Activated CD8-positive, alpha-beta T cell treated with anti-CD3 and anti-CD28 coated beads for 36 hours (primary cell): ENCODE data around the gene COL6A5. TPM values are rescaled to one million over a fixed set of nuclear protein-coding genes. Genes with fewer than 3 reads are reported as not detected.

Source experiments
- ATAC-seq: fragments of 200-7000 bp; cut with Tn5 transposase; one replicate; pipeline ENCODE4 v1.10.0; 2021; ENCODE audit warnings: mild to moderate bottlenecking, moderate library complexity
- CTCF ChIA-PET: fragments of 350-600 bp; sonication (Branson Sonifier 250); formaldehyde crosslinking; loops from one replicate; lab custom pipeline; 2021; ENCODE audit warnings: antibody characterized with exemption; lab: Charles Lee
- POLR2A ChIA-PET: fragments of 350-600 bp; sonication (Branson Sonifier 250); formaldehyde crosslinking; loops from one replicate; lab custom pipeline; 2021; ENCODE audit warnings: antibody characterized with exemption; lab: Charles Lee
- DNase-seq: peaks from one replicate; pipeline ENCODE4 v3.0.0-alpha.2; 2020
- H3K27ac Mint-ChIP-seq: one replicate; pipeline ENCODE4 v1.8.0; 2021; ENCODE audit warnings: mild to moderate bottlenecking, mixed read lengths
- H3K27me3 Mint-ChIP-seq: one replicate; pipeline ENCODE4 v1.8.0; 2021; ENCODE audit warnings: mixed read lengths
- H3K36me3 Mint-ChIP-seq: one replicate; pipeline ENCODE4 v1.8.0; 2021; ENCODE audit warnings: low read depth, mixed read lengths
- H3K4me1 Mint-ChIP-seq: one replicate; pipeline ENCODE4 v1.8.0; 2021; ENCODE audit warnings: low read depth, mixed read lengths
- H3K4me3 Mint-ChIP-seq: one replicate; pipeline ENCODE4 v1.8.0; 2021; ENCODE audit warnings: mild to moderate bottlenecking, moderate library complexity, mixed read lengths
- H3K9me3 Mint-ChIP-seq: one replicate; pipeline ENCODE4 v1.8.0; 2021; ENCODE audit warnings: mixed read lengths
- intact Hi-C: fragments of 100-400 bp; cut with micrococcal nuclease; formaldehyde crosslinking; loops from one replicate; pipeline ENCODE4 v1.10.0; 2022
- total RNA-seq, 2 experiments: library from RNA; stranded (reverse); gene quantifications; one replicate each; pipeline ENCODE4 v1.2.3, GENCODE V29; 2021
- TF ChIP-seq, protein P1 (sequence below): fragments of 200-600 bp; IDR thresholded peaks from one replicate; pipeline ENCODE4 v1.8.0; 2022; ENCODE audit warnings: antibody characterized with exemption, mild to moderate bottlenecking

Gene COL6A5
- total RNA-seq, 2 experiments from 2014 or later, result not detected

DNA sequence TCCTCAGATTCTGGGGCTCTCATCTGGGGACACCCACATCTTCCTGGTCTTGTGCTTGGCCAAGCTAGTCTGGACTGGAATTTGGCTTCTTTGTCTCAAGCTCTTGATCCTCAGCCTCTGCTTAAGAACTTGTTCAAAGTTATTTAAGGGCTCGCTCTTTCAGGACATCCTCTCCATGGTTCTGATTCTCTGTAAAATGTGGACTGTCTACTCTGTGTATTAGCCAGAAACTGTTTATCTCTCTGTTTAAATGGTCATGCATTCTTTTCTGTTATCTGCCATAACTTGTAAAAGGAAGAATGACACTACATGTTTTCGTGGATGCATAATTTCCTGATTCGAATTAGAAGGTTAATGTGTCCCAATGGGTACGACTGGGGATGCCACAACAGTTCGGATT, 79.4 kb downstream of the COL6A5 start:
- intact Hi-C loops, result no loop called here
- no peak for DNase-seq
- Mint-ChIP-seq H3K9me3 (no peaks in the 10 kb centered on the region), H3K27me3 (peaks cover 9% of the 10 kb centered on the region), H3K4me1 (no peaks in the 10 kb centered on the region), H3K4me3 (no peak overlapping the region), H3K27ac (no peak overlapping the region), H3K36me3 (no peaks in the 10 kb centered on the region)
- ChIA-PET CTCF (no interaction called here), POLR2A (no interaction called here)
- TF ChIP-seq, protein P1, sequence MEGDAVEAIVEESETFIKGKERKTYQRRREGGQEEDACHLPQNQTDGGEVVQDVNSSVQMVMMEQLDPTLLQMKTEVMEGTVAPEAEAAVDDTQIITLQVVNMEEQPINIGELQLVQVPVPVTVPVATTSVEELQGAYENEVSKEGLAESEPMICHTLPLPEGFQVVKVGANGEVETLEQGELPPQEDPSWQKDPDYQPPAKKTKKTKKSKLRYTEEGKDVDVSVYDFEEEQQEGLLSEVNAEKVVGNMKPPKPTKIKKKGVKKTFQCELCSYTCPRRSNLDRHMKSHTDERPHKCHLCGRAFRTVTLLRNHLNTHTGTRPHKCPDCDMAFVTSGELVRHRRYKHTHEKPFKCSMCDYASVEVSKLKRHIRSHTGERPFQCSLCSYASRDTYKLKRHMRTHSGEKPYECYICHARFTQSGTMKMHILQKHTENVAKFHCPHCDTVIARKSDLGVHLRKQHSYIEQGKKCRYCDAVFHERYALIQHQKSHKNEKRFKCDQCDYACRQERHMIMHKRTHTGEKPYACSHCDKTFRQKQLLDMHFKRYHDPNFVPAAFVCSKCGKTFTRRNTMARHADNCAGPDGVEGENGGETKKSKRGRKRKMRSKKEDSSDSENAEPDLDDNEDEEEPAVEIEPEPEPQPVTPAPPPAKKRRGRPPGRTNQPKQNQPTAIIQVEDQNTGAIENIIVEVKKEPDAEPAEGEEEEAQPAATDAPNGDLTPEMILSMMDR, result no peak
- ATAC-seq, result no peak

DNA sequence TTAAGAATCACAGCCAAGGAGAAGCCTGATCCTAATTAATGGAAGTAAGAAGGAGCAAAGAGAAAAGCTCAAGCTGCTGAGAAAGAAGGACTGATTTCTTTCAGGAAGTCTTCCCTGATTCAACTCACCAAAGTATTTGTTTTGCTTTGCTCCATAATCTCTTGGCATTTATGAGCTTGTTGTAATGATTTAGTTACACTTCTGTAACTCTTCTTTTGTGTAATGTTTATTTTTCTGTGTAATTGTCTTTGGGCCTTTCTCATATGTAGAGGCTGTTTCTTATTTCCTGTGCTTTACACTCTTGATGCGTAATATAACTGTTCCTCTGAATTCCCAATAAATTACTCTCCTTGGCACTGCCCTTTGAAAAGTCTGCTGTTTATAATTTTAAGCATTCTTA, 80.0 kb downstream of the COL6A5 start:
- ChIA-PET CTCF (no interaction called here), POLR2A (no interaction called here)
- peaks cover 9% of the 10 kb centered on the region for H3K27me3 Mint-ChIP-seq
- ATAC-seq (no peak), DNase-seq (no peak)
- no peaks in the 10 kb centered on the region for H3K4me1 Mint-ChIP-seq
- H3K4me3 Mint-ChIP-seq, result no peak overlapping the region
- H3K9me3 Mint-ChIP-seq, result no peaks in the 10 kb centered on the region
- intact Hi-C loops, result no loop called here
- TF ChIP-seq, protein P1, result no peak
- no peaks in the 10 kb centered on the region for H3K36me3 Mint-ChIP-seq
- H3K27ac Mint-ChIP-seq, result no peak overlapping the region

DNA sequence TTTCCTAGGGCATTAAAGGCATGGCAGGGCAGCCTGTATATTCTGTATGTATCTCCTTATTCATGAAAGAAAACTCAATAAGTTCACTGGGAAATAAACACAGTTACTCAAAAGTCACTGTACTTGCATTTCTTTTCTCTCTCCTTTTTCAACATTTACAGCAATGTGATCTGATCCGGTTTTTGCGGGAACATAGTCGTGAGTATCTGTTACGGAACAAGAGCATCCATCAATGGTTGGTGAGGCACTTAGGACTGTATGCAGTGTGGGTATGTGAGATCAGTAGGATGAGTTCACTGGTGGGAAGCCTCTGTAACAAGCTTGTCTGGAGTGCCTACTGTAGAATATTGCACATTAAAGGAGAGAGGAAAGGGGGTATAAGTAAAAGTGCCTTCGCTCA, 80.7 kb downstream of the COL6A5 start:
- ATAC-seq (no peak), DNase-seq (no peak)
- CTCF ChIA-PET, result no interaction called here
- POLR2A ChIA-PET, result no interaction called here
- Mint-ChIP-seq H3K4me1 (no peaks in the 10 kb centered on the region), H3K36me3 (no peaks in the 10 kb centered on the region), H3K4me3 (no peak overlapping the region), H3K27ac (no peak overlapping the region), H3K9me3 (no peaks in the 10 kb centered on the region), H3K27me3 (peaks cover 6% of the 10 kb centered on the region)
- TF ChIP-seq, protein P1, result no peak
- intact Hi-C loops, result no loop called here

DNA sequence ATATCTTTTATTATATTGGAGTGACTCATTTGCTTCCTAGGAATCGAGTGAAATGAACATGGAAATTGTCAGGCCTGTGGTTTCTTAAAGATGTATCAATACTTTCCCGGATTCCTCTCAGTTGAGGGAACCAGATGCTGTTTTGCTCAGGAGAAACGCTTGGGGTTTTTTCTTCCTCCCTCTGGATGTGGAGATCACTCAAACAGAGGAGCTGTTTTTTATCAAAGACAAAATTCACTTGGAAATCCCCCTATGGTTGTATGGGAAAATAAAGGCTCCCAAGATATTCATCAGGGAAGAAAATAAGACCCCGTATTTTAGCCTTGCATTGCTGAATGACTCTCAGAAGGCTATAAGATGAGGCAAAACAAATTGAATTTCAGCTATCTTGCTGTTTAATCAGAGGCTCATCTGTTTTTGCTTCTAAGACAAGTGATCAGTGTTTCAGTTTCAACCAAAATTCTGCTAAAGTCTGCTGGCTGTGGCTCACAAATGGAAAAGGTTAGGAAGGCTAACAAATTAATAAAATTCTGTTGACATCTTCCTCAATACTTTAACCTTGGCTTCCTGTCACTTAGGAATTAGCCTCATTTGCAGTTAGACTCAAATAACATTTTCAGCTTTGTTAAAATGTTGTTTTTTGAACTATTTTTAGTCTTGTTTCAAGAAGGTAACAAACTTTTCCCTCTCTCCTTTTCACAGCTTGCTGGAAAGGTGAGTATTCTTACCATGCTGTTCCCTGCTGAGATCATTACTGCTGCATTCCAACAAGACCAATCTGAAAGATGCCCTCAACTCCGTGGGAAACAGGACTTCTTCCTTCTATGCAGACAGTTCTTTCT, 83.6 kb downstream of the COL6A5 start:
- Mint-ChIP-seq H3K27ac (no peak overlapping the region), H3K9me3 (peaks cover 2% of the 10 kb centered on the region), H3K36me3 (no peaks in the 10 kb centered on the region), H3K27me3 (peaks cover 4% of the 10 kb centered on the region), H3K4me1 (no peaks in the 10 kb centered on the region), H3K4me3 (no peak overlapping the region)
- DNase-seq (no peak), ATAC-seq (no peak)
- POLR2A ChIA-PET, result no interaction called here
- TF ChIP-seq, protein P1, result no peak
- intact Hi-C loops, result no loop called here
- CTCF ChIA-PET, result no interaction called here

DNA sequence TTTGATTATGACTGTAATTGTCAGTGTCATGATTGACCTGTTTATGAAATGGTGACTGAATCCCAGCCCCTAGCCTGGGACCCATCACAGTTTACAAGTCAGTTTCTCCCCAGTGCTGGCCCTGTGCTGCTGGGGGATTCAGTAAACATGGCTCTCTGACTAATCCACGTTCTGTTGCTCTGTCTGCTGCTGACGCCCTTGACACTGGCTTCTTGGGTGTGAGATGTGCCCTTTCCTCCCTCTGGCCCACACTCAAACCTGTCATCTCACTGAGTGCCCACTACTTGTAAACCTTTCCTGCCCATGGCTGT, 84.2 kb downstream of the COL6A5 start:
- no peak overlapping the region for H3K4me3 Mint-ChIP-seq
- peaks cover 4% of the 10 kb centered on the region for H3K27me3 Mint-ChIP-seq
- POLR2A ChIA-PET, result no interaction called here
- intact Hi-C loops, result no loop called here
- CTCF ChIA-PET, result no interaction called here
- TF ChIP-seq, protein P1, result no peak
- no peaks in the 10 kb centered on the region for H3K36me3 Mint-ChIP-seq
- H3K4me1 Mint-ChIP-seq, result no peaks in the 10 kb centered on the region
- no peak overlapping the region for H3K27ac Mint-ChIP-seq
- DNase-seq, result no peak
- H3K9me3 Mint-ChIP-seq, result peaks cover 2% of the 10 kb centered on the region
- ATAC-seq, result no peak
